NCI-H1417 (cell line): ENCODE results near the gene TCTN1.
A peak's percentile ranks its signal among the peaks of the same experiment; 100 is the strongest.

Source experiments
- DNase-seq, 3 experiments: peaks; one replicate each; lab custom pipeline; 2025; lab: John Stamatoyannopoulos, UW

Gene TCTN1

DNA sequence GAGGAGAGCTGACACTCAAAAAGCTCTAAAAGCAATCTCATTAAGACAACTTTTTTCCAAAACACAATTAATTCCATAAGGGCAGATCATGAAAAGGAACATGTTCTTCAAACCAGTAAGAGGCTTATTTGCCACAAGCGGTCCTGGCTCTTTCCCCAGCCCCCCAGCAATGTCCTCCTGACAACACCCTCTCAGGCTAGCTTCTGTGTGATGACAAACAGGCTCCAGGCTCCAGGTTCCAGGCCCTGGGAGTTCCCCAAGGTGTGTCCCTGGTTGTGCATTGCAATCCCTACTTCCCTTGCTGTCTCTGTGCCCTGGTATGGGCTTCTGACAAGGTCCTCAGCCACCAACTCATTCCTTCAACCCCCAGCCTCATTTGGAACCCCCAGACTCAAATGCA lies 66.1 kb downstream of the TCTN1 start:
- DNase-seq, result no peak

DNA sequence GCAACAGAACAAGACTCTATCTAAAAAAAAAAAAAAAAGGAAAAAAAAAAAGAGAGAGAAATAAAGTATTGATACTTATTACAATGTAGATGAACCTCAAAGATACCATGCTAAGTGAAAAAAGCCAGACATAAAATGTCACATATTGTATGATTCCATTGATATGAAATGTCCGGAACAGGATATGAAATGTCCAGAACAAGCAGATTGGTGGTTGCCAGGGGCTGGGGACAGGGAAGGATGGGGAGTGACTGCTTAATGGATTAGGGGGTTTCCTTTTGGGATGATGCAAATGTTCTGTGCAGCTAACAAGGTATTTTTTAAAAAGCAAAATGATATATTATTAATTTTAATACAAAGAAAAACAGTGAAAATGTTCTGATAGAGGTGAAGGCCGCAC lies 70.0 kb downstream of the TCTN1 start:
- DNase-seq, result no peak

DNA sequence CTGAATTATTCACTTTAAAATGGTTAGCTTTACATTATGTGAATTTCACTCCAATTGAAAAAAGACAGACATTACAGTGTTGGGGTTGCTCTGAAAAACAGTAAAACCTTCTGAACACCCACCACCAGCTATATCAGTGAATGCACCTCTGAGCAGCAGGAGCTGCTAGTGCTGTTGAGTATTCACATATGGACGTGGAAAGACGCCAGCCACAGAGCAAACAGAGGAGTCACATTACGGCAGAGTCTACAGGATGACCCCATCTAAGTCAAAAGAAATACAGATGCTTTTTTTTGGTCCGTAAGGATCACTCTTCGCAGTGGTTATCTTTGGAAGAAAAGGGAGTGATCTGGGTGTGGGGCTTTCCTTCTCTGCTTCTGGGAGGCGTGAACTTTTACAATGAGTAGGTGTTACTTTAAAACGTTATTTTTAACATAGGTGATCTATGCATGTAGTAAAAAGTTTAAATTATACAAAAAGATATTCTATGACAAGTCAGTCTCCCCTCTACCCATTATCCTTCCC lies 70.4 kb downstream of the TCTN1 start:
- DNase-seq, result no peak

DNA sequence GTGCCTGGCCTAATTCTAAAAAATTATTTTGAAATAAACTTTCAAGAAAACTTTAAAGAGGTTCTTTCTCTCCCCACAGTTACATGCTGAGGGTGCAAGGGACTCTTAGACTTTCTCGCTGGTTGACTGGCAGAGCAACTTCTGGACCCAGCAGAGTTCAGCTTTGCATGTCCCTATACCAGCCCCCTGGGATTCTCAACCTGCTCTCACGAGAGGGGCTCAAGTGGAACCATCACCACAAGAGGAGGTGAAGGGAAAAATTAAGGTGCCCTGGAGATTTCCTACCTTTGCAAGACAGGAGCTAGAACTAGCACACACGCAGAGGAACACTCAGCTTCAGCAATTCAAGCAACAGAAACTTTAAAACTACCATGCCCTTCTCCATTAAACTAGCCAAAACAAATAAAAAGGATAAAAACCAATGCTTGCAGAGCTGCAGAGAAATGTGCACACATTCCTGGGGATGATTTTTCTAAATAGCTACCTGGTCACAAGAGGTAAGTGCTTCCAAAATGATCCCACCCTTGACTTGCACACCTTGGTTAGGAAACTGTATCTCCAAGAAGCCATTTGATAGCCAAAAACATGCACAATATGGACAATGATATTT lies 72.5 kb downstream of the TCTN1 start:
- no peak for DNase-seq

DNA sequence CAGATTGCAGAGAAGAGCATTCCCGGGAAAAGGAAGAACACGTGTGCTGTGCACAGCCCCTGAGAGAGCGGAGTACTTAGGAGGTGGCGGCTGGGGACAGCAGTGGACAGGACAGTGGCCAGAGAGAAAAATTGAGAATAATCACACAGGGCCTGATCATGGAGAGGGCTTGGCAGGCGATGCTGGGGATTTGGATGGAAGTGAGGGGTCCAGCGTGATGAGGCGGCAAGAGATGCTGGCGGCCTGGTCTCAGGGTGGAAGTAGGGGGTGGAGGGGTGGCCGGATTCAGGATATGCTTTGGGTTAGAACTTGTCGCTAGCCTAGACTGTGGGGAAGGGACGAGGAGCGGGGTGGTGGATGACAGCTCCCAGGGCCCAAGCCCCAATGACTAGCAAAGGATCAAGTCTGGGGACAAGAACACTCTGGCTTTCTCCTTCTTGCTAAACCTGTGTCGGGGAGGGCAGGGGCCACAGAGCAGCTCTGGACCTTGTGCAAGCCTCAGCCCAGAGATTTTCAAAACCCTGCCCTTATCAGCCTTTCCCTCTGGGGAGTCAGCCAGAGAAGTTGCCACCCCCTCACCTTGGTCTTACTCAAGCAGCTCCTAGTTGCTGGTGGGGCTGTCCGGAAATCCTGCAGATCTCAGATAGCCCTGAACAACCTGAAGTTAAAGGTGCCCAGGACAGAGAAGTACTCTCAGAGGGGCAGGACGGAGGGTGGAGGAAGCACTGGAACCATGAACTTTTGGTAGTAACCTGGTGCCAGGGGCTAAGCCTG lies 73.7 kb downstream of the TCTN1 start:
- no peak for DNase-seq

DNA sequence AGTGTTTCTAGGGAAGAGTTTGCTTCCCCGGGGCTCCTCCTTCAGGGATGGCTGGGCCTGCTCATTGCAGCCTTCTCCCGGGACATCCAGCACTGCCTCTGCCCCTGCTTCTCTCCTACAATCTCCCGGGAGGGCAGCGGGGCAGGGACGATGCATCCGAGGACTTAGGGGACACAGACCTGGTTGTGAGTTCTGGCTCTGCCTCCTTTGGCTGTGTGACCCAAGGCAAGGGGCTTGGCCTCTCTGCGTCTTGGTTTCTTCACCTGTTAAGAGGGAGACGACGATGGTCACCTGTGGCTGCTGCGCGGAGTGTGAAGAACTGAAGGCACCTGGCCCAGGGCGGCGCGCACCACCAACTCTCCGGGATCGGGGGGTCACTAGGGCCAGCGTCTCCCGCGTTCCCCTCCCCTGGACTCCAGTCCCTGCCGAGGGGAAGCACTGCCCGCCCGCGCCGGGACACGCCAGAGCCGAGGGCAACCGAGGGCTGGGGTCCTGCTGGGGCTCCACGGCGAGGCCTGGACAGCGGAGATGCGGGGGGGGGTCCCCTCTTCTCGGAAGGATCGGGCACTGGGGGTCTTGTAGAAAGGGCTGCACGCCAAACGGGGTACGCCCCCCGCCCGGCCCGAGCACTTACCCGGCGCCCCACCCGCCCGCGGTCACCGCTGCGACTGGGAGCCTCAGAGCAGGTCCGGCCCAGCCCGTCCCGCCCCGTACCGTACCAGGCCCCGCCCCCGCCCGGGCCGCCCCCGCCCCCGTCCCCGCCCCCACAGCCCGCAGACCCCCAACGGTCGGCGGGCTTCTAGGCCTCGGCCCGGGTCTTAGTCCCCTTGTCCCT lies 74.7 kb downstream of the TCTN1 start, which contains the start of gene HVCN1:
Gene HVCN1, minus strand, starts transcription at position 670 of the 835 bp plus-strand sequence. CDS start 5,870 bp downstream, outside the sequence.
- DNase-seq, result peak in 2 of 3 experiments; percentile 10 to 16

DNA sequence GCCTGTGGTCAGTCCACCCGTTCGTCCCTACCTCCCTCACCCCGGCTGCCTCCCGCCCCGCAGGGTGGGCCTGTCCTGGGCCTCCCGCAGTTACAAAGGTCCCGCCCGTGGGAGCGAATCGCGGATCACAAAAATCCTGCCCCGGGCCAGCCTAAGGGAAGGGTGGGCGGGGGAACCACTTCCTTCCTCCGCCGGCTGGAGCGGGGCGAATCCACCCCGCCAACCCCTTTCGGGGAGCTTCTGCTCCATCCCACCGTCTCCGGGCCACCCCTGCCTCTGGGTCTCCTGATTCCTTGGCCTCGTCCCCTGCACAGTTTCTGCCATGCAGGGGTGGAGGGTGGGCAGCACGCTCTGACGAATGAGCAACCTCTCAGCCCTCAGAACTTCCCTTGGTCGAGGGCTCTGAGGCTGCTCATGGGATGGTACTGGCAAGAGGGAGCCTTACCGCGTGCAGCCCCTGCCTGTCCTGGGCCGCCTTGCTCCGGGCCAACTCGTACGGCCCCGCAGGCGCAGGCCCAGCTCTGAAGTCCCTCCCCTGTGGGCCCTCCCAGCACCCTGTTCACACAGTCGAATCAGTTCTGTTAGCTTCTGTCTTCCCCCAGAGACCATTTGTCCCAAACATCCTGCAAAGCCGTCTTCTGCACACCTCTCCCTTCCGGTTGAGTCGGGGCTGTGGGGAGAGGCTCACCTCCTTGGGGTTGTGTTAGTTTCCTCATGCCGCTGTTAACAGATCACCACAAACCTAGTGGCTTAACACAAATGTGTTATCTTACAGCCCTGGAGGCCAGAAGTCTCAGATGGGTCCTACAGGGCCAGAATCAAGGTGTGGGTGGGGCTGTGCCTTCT lies 75.6 kb downstream of the TCTN1 start:
- no peak for DNase-seq

DNA sequence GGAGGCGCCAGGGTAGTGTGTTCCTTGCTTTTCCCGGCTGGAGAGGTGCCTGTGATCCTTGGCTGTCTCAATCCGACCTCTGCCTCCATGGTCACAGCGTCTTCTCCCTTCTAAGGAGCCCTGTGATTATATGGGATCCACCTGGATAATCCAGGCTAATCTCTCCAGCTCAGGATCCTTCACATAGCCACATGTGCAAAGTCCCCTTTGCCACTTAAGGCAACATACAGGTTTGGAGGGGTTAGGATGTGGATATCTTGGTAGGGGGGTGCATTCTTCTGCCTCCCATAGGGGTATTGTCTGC lies 76.2 kb downstream of the TCTN1 start:
- no peak for DNase-seq

DNA sequence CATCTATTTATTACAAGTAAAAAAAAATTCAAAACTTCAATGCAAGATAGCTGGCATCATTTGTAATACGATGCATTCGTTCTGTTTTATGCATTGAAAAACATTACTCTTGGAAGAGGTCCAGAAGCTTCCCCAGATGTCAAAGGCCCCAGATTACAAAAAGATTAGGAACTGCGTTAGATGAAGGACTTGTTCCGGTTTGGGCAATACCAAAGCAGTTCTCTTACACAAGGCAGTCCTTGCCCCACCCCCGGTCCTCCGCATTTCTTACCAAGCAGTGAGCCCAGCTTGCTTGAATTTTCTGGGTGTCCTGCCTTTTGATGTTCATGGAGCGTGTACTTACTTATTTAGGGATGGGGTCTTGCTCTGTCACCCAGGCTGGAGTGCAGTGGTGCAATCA lies 79.8 kb downstream of the TCTN1 start:
- DNase-seq, result no peak

DNA sequence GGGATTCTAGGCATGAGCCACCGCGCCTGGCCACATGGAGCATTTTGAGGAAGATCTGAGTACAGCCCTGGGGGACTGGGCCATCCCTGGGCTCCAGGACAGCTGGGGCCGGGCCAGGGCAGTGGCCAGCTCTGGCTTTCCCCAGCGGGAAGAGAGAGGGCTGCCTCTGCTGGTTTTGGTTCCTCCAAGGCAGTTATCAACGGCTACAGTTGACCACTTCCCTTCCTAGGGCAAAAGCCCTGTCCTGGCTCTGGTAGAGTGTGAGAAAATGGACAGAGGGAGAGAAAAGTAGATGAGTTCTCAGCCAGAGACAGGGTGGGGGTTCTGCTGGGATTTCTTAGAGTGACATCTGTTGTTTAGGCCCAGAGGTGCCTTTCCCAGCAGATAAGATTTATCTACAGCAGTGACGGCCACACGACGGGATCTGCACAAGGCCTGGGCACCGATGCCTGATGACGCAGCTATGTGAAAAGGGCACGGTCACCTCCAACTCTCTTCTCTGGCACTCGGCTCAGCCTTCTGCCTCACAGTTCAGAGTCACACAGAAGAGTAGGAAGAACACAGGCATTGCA lies 80.5 kb downstream of the TCTN1 start:
- DNase-seq, result no peak

DNA sequence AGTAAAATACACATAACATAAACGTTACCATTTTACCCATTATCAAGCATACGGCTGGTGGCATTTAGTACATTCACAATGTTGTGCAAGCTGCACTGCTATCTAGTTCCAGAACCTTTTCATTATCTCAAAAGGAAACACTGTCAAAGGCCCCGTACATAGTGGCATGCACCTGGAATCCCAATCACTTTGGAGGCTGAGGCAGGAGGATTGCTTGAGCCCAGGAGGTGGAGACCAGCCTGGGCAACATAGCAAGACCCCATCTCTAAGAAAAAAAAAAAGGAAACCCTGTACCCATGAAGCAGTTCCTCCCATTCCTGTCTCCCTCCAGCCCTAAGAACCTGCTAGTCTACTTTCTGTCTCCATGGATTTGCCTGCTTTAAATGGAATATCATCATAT lies 82.4 kb downstream of the TCTN1 start:
- no peak for DNase-seq

DNA sequence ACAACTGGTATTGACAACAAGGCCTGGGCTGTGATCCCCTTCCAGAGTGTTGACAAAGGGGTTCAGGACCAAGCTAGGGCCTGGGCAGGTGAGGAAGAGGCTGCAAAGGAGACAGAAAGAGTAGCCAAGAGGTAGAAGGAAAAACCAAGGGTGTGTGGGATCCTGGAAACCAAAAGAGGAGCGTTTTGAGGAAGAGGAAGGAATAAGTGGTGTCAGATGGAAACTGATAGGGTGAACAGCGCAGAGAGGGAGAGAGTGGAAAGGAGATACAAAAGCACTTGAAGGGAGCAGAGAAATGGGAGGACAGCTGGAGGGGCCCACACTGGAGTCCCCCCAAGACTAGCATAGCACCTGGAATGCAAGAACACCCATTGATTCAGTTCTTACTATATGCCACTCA lies 83.3 kb downstream of the TCTN1 start:
- no peak for DNase-seq

DNA sequence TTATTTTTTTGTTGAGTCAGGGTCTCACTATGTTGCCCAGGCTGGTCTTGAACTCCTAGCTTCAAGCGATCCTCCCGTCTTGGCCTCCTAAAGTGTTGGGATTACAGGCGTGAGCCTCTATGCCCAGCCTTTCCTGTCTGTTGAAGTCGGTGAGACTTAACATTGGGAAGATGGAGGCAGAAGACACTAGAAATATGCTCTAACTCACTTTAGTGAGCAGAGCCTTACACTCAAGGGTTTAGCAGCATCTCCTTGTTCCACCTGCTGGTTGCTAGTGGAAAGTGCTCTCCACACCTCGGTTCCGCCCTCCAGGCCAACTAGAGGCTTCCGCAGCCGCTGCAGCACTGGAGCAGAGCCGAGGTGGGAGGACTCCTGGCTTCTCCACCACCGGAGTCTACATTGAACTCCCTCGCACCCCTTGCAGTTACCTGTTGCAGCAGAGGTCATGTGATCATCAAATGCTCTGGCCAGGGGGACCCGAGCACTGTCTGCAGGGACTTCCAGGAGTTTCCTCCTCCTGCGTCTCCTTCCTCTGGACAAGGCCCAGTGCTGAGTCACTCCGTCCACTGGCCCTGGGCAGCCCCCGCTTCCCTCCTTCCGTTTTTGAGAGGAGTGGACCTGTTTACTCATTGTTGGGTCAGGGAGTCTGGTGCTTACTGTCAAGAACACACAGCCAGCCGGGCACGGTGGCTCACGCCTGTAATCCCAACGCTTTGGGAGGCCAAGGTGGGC lies 84.4 kb downstream of the TCTN1 start:
- DNase-seq, result peak; percentile 25 to 62 (median 51)
